ENCODE data around the gene ZBTB46. TPM values are rescaled to one million over a fixed set of nuclear protein-coding genes. Genes with fewer than 3 reads are reported as not detected.
A peak's percentile ranks its signal among the peaks of the same experiment; 100 is the strongest.

Gene ZBTB46
- total RNA-seq, 1 experiment from 2014 or later = 10.7 TPM

DNA sequence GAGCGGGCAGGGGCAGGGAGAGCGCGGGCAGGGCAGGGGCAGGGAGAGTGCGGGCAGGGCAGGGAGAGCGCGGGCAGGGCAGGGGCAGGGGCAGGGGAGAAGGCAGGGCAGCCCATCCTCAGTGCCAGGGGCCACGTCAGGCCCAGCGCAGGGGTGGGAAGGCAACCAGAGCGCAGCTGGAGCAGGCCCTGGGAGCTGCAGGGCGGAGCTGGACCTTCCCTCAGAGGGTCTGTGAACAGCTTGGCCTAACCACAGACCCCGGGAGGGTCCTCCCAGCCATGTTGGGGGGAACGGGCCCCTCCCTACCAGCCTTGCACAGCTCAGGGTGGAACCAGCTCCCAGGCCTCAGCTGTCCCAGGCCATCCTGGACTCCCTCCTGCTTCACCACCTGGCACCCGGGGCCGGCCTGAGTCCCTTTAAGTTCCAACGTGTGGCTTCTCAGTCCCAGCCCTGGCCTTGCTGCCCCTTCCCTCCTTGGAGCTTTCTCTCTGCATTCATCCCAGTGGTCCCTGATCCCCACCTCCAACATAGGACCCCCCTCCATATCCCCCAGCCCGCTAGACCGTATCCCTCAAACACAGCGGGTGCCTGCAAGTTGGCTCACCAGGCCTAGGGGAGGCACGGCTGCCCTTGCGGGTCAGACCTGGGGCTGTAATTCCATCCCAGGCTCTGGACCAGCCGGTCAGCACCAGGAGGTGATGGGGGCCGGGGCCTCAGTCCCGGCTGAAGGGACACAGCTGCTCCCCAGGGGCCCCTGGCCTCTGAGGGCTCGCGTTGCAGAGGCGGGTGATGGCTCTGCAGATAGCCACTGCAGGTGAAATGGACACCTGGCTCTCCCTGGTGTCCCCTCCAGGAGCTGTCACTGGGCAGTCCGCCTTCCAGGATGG lies 5.6 kb upstream of the ZBTB46 start:
- Histone ChIP-seq H3K4me2 (ENCODE audit: low read length) (no peak overlapping the region), H3K79me2 (ENCODE audit: insufficient read depth, low read length) (no peaks in the 10 kb centered on the region), H3K36me3 (ENCODE audit: control insufficient read depth in 1 of 2, insufficient read depth in 2 of 2, low read length in 2 of 2) (no peaks in the 10 kb centered on the region), H4K20me1 (ENCODE audit: insufficient read depth) (no peaks in the 10 kb centered on the region), H2AFZ (ENCODE audit: low read depth, low read length, poor library complexity, severe bottlenecking) (no peak overlapping the region), H3K9ac (ENCODE audit: low read length) (no peak overlapping the region), H3K4me1 (ENCODE audit: control insufficient read depth in 1 of 2, insufficient read depth in 2 of 2, low read length in 2 of 2) (peaks cover 19 to 29% of the 10 kb centered on the region in 2 experiments), H3K9me3 (ENCODE audit: control insufficient read depth in 1 of 2, insufficient read depth in 1 of 2, low read depth in 1 of 2, low read length in 2 of 2) (no peaks in the 10 kb centered on the region), H3K9me2 (ENCODE audit: insufficient read depth) (no peaks in the 10 kb centered on the region), H3K4me3 (replicated peaks in 1 of 2; ENCODE audit: low read depth in 1 of 2, low read length in 2 of 2) (no peak overlapping the region), H3K27ac (ENCODE audit: low read depth, low read length) (no peak overlapping the region), H3K27me3 (ENCODE audit: insufficient read depth, low read length) (no peaks in the 10 kb centered on the region)
- ChIA-PET POLR2A (no interaction called here), RAD21 (ENCODE audit: low non-redundant PET in 1 of 2, low total read pairs in 2 of 2, uncharacterized antibody in 2 of 2, unreplicated experiment in 2 of 2) (no interaction called here), CTCF (no interaction called here)
- TF ChIP-seq ZFX (IDR thresholded peaks at IDR 0.05) = no peak
- no peak for TF ChIP-seq SIN3A (IDR thresholded peaks at IDR 0.05; ENCODE audit: low read depth)
- no TSS peak for BruUV-seq (replicated peaks)
- ATAC-seq = no peak
- intact Hi-C loops (cut with micrococcal nuclease) = no loop called here
- DNase-seq (ENCODE audit: low read depth, low spot score) = no peak

DNA sequence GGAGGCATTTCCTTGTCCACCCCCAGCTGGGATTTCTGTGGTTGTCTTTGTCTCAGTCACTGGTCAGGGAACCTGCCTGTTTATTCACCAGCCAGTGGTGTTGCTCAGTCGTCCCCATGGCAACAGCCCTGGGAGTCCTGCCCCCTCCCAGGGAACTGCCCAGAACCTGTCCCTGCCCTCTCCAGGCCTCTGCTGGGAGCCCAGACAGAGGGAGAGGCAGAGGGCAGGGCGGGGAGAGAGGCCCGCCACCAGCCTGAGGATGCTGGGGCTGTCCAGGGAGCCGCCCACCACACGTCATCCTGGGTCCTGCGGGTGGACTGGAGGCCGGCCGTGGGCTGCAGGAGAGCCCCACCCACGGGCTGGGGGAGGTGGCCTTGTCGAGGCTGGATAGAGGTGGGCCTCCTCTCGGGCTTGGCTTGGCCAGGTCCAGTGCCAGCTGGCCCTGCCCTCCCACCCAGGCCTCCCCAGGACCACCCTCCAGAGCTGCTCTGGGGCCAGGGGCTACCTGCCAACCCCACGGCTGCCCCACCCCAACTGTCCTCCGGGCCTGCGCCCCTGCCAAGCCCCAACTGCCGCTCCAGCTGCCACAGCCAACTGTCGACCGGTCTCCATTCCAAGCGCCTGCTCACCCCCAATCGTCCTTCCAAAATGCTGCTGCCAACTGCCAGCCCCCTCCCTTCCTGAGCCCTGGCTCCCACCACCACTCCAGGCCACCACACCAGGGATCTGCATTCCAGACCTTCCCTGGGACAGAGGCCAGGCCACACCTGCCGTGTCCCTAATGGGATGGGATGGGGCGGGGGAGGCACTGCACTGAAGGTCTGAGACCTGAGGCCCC lies 4.2 kb upstream of the ZBTB46 start:
- CTCF ChIA-PET = no interaction called here
- DNase-seq (ENCODE audit: low read depth, low spot score) (peak; percentile 90), ATAC-seq (peak; percentile 87)
- Histone ChIP-seq H3K4me1 (ENCODE audit: control insufficient read depth in 1 of 2, insufficient read depth in 2 of 2, low read length in 2 of 2) (peaks cover 19 to 30% of the 10 kb centered on the region in 2 experiments), H3K79me2 (ENCODE audit: insufficient read depth, low read length) (no peaks in the 10 kb centered on the region), H3K9ac (ENCODE audit: low read length) (no peak overlapping the region; the same call in 1 of the 2 replicates), H3K27me3 (ENCODE audit: insufficient read depth, low read length) (no peaks in the 10 kb centered on the region), H3K4me3 (replicated peaks in 1 of 2; ENCODE audit: low read depth in 1 of 2, low read length in 2 of 2) (no peak overlapping the region), H3K4me2 (ENCODE audit: low read length) (peak overlapping the region; percentile 52), H3K9me2 (ENCODE audit: insufficient read depth) (no peaks in the 10 kb centered on the region), H2AFZ (ENCODE audit: low read depth, low read length, poor library complexity, severe bottlenecking) (no peak overlapping the region), H3K27ac (ENCODE audit: low read depth, low read length) (peak overlapping the region; percentile 15; the same call in 1 of the 2 replicates), H3K36me3 (ENCODE audit: control insufficient read depth in 1 of 2, insufficient read depth in 2 of 2, low read length in 2 of 2) (no peaks in the 10 kb centered on the region), H3K9me3 (ENCODE audit: control insufficient read depth in 1 of 2, insufficient read depth in 1 of 2, low read depth in 1 of 2, low read length in 2 of 2) (no peaks in the 10 kb centered on the region), H4K20me1 (ENCODE audit: insufficient read depth) (no peaks in the 10 kb centered on the region)
- POLR2A ChIA-PET = no interaction called here
- BruUV-seq (replicated peaks) = no TSS peak
- TF ChIP-seq SP1 (IDR thresholded peaks at IDR 0.05; ENCODE audit: low read depth) (peak; percentile 94), TCF7L2 (IDR thresholded peaks at IDR 0.05; ENCODE audit: borderline replicate concordance, extremely low read depth, insufficient read depth, insufficient read length) (no peak), ZNF274 (IDR thresholded peaks at IDR 0.05; ENCODE audit: low read depth, low read length) (no peak), ZFX (IDR thresholded peaks at IDR 0.05) (no peak), YY1 (IDR thresholded peaks at IDR 0.05; ENCODE audit: extremely low read depth, insufficient replicate concordance, low read depth, low read length) (no peak), ELF1 (IDR thresholded peaks at IDR 0.05; ENCODE audit: borderline replicate concordance, low read depth) (no peak)
- TF ChIP-seq, protein P1, sequence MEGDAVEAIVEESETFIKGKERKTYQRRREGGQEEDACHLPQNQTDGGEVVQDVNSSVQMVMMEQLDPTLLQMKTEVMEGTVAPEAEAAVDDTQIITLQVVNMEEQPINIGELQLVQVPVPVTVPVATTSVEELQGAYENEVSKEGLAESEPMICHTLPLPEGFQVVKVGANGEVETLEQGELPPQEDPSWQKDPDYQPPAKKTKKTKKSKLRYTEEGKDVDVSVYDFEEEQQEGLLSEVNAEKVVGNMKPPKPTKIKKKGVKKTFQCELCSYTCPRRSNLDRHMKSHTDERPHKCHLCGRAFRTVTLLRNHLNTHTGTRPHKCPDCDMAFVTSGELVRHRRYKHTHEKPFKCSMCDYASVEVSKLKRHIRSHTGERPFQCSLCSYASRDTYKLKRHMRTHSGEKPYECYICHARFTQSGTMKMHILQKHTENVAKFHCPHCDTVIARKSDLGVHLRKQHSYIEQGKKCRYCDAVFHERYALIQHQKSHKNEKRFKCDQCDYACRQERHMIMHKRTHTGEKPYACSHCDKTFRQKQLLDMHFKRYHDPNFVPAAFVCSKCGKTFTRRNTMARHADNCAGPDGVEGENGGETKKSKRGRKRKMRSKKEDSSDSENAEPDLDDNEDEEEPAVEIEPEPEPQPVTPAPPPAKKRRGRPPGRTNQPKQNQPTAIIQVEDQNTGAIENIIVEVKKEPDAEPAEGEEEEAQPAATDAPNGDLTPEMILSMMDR (IDR thresholded peaks at IDR 0.05 in 2 of 3, conservative IDR thresholded peaks at IDR 0.05 in 1 of 3; ENCODE audit: borderline replicate concordance in 1 of 3, insufficient read depth in 1 of 3, low read depth in 2 of 3, low read length in 2 of 3) = no peak
- intact Hi-C loops (cut with micrococcal nuclease) = no loop called here
- RAD21 ChIA-PET (ENCODE audit: low non-redundant PET in 1 of 2, low total read pairs in 2 of 2, uncharacterized antibody in 2 of 2, unreplicated experiment in 2 of 2) = no interaction called here

All from HCT116 (cell line).